Kidney epithelial cell (primary cell): ENCODE data around the gene KLHL12. TPM values are rescaled to one million over a fixed set of nuclear protein-coding genes. Genes with fewer than 3 reads are reported as not detected.
A peak's percentile ranks its signal among the peaks of the same experiment; 100 is the strongest.

Experiments
- DNase-seq: peaks from one replicate; pipeline ENCODE4 v3.0.0-alpha.2; 2010; ENCODE audit warnings: low read depth
- H3K27me3 ChIP-seq: 2 replicates; pipeline ENCODE4 v1.6.0; 2011; ENCODE audit warnings: low read length; ENCODE audit not compliant: control insufficient read depth, insufficient read depth
- H3K36me3 ChIP-seq: 2 replicates; pipeline ENCODE4 v1.5.1; 2011; ENCODE audit warnings: low read length; ENCODE audit not compliant: control insufficient read depth, insufficient read depth
- H3K4me3 ChIP-seq: 2 replicates; pipeline ENCODE4 v1.5.1; 2011; ENCODE audit warnings: low read depth, mild to moderate bottlenecking, control low read depth, low read length
- CTCF ChIP-seq: IDR thresholded peaks from 2 replicates; pipeline ENCODE4 v1.5.1; 2011; ENCODE audit warnings: mild to moderate bottlenecking, moderate library complexity, low read length, control low read depth, inconsistent platforms; ENCODE audit not compliant: insufficient read depth, poor library complexity, severe bottlenecking
- total RNA-seq: library from RNA; depleted of rRNA; stranded (reverse); fragments of >200 nt; gene quantifications from 2 replicates; pipeline ENCODE4 v1.2.3, GENCODE V29; 2015

The KLHL12 gene
- total RNA-seq, 1 donor from 2014 or later: 23.4 TPM

- Histone ChIP-seq H3K4me3 (no peak overlapping the region), H3K27me3 (no peaks in the 10 kb centered on the region), H3K36me3 (no peaks in the 10 kb centered on the region)
- no peak for DNase-seq
- TF ChIP-seq CTCF: no peak
These were observed 36.6 kb downstream of the KLHL12 start for GRCh38 chr1:202890392-202890791.

GRCh38 chr1:202888531-202889360, 38.3 kb downstream of the KLHL12 start, which contains the start of gene RABIF:
RABIF (minus strand) TSS chr1:202889149; CDS start chr1:202889098, 51 bp downstream.
- H3K27me3 ChIP-seq: no peaks in the 10 kb centered on the region
- peak; percentile 75 for DNase-seq
- peak; percentile 21 for TF ChIP-seq CTCF

GRCh38 chr1:202888221-202888530, 38.9 kb downstream of the KLHL12 start:
- peak; percentile 25 for DNase-seq
- Histone ChIP-seq H3K27me3 (no peaks in the 10 kb centered on the region), H3K36me3 (no peaks in the 10 kb centered on the region), H3K4me3 (peak overlapping the region; percentile 50)
- no peak for TF ChIP-seq CTCF

More at GRCh38 chr1:202888531-202889360, 38.3 kb downstream of the KLHL12 start, which contains the start of gene RABIF:
- H3K36me3 ChIP-seq: no peaks in the 10 kb centered on the region
- H3K4me3 ChIP-seq: peak within 1 kb of the TSS; percentile 50

GRCh38 chr1:202880961-202881460, 46.0 kb downstream of the KLHL12 start:
- no peaks in the 10 kb centered on the region for H3K36me3 ChIP-seq
- DNase-seq: no peak
- H3K27me3 ChIP-seq: no peaks in the 10 kb centered on the region
- no peak for TF ChIP-seq CTCF
- no peak overlapping the region for H3K4me3 ChIP-seq

GRCh38 chr1:202880062-202880461, 47.0 kb downstream of the KLHL12 start:
- H3K27me3 ChIP-seq: no peaks in the 10 kb centered on the region
- H3K4me3 ChIP-seq: no peak overlapping the region
- H3K36me3 ChIP-seq: no peaks in the 10 kb centered on the region
- no peak for DNase-seq
- no peak for TF ChIP-seq CTCF
